Measurements from ENCODE around the gene HTT. TPM values are rescaled to one million over a fixed set of nuclear protein-coding genes. Genes with fewer than 3 reads are reported as not detected.
A peak's percentile ranks its signal among the peaks of the same experiment; 100 is the strongest.

HTT gene
- total and polyA plus RNA-seq, 4 experiments from 2014 or later, result 0.57 to 67.7 (median 33.5) TPM

DNA sequence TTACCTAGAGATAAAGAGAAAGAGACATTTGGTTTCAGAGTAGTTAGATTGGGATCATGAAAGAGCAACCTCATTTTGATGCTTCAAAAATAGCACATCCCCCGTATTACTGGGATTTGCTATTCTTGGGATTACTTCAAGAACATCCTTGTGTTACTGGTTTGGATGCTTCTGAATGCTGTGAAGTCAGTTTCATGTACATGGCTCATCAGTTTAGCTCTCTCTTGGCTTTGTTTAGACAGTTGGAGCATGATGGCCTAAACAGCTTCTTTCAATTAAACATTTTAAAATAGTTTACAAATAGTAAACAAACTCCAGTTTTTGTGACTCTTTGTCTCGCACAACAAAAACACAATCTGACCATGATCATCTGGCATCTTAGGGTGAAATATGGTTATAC is 23.9 kb downstream of the HTT start:
- Mint-ChIP-seq H3K27me3 (no peaks in the 10 kb centered on the region), H3K9me3 (no peaks in the 10 kb centered on the region), H3K36me3 (peaks cover 41 to 57% of the 10 kb centered on the region in 2 donors), H3K27ac (peak overlapping the region in 2 of 7 donors; percentile 61 to 67), H3K4me3 (no peak overlapping the region), H3K4me1 (peaks cover 5 to 15% (median 11%) of the 10 kb centered on the region in 4 donors)
- intact Hi-C loops (cut with micrococcal nuclease), result no loop called here
- no peaks in the 10 kb centered on the region for H3K27me3 ChIP-seq (ENCODE audit: insufficient read depth, low read length)
- H3K36me3 ChIP-seq (ENCODE audit: insufficient read depth, low read length), result peaks cover 13% of the 10 kb centered on the region
- no peak for DNase-seq
- H3K9me3 ChIP-seq (ENCODE audit: control insufficient read depth in 1 of 2, low read length in 2 of 2), result no peaks in the 10 kb centered on the region
- no peak overlapping the region for H3K4me3 ChIP-seq (ENCODE audit: low read length in 2 of 2)
- no peaks in the 10 kb centered on the region for H3K4me1 ChIP-seq (ENCODE audit: insufficient read depth, low read length)
- POLR2A ChIA-PET (ENCODE audit: partially characterized antibody), result no interaction called here
- no peak overlapping the region for H3K27ac ChIP-seq (ENCODE audit: low read depth, low read length)
- CTCF ChIA-PET (ENCODE audit: partially characterized antibody), result interaction anchor here (1.0 kb wide), 1 partner anchor 9 kb away, joined by 4 read pairs; no protein-coding TSS in a partner anchor

DNA sequence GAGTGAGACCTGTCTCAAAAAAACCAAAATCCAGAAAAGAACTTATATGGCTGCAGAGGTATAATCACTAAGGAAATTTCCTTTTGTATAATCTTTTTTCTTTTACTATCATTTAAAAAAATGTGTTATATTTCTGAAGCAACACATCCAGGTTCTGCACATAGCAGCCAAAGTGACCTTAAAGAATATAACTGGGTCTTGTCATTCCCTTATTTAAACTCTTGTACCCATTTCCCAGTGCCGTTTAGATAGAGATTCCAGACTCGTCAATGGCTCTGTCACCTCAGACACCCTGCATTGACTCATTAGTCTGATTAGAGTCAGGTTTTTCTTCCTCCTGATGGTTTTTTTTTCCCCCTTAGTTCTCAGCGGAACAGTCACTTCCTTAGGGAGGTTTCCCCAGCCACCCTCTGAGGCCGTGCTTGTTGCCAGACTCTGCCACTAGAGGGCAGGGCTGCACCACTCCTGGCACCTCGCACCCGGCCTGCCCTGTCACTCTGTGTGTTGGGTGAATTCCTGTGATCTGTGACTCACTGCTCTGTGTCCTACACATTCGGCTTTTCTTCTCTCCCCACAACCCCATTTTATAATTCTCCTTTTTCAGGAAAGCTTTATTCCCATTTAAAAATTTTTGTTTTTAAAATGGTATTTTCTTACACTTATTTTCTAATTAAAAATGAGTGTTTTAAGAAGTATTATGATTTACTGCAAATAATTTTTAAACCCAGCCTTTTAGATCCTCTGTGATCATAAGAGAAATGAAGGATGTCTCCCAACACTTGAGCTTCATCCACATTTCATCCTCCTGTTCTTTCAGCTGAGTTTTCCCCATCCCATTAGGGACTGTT is 32.1 kb downstream of the HTT start:
- H3K36me3 Mint-ChIP-seq, result peaks cover 44 to 69% of the 10 kb centered on the region in 2 donors
- peak overlapping the region; percentile 1 to 87 (median 42) for H3K27ac Mint-ChIP-seq
- no peaks in the 10 kb centered on the region for H3K9me3 Mint-ChIP-seq
- H3K4me3 Mint-ChIP-seq, result peak overlapping the region in 1 of 8 donors; percentile 26
- no peaks in the 10 kb centered on the region for H3K27me3 Mint-ChIP-seq
- H3K4me3 ChIP-seq (ENCODE audit: low read length in 2 of 2), result no peak overlapping the region
- H3K9me3 ChIP-seq (ENCODE audit: control insufficient read depth in 1 of 2, low read length in 2 of 2), result no peaks in the 10 kb centered on the region
- H3K36me3 ChIP-seq (ENCODE audit: insufficient read depth, low read length), result peaks cover 16% of the 10 kb centered on the region
- intact Hi-C loops (cut with micrococcal nuclease), result loop anchor here (1.0 to 5.0 kb wide), 4 partner anchors 59 to 374 kb away; no protein-coding TSS in a partner anchor
- no peaks in the 10 kb centered on the region for H3K27me3 ChIP-seq (ENCODE audit: insufficient read depth, low read length)
- H3K4me1 Mint-ChIP-seq, result peaks cover 7 to 12% (median 9%) of the 10 kb centered on the region in 4 donors
- CTCF ChIA-PET (ENCODE audit: partially characterized antibody), result interaction anchor here (0.6 to 7.5 kb wide), 25 partner anchors 8 to 774 kb away, joined by 3 to 37 read pairs (median 4); partner anchors contain the start of gene HGFAC
- POLR2A ChIA-PET (ENCODE audit: partially characterized antibody), result interaction anchor here (0.6 kb wide), 1 partner anchor 15 kb away, joined by 5 read pairs; no protein-coding TSS in a partner anchor
- peaks cover 3% of the 10 kb centered on the region for H3K4me1 ChIP-seq (ENCODE audit: insufficient read depth, low read length)
- H3K27ac ChIP-seq (ENCODE audit: low read depth, low read length), result no peak overlapping the region
- peak; percentile 65 to 83 (median 70) for DNase-seq

DNA sequence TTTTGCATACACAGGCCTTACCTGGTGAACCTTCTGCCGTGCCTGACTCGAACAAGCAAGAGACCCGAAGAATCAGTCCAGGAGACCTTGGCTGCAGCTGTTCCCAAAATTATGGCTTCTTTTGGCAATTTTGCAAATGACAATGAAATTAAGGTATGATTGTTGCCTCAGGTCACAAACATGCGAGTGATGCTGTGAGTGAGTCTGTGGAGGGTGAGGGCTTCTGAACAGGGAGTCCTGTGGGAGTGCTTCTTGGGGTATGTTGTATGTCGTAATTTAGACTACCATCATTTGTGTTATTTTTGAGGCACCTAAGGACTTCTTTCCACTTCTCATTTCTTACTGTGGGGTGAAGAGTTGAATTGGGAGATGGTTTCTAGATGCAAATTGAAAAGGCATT is 32.8 kb downstream of the HTT start:
- Mint-ChIP-seq H3K36me3 (peaks cover 45 to 70% of the 10 kb centered on the region in 2 donors), H3K27me3 (no peaks in the 10 kb centered on the region), H3K4me3 (no peak overlapping the region), H3K4me1 (peaks cover 6 to 15% (median 7%) of the 10 kb centered on the region in 4 donors), H3K27ac (no peak overlapping the region), H3K9me3 (no peaks in the 10 kb centered on the region)
- intact Hi-C loops (cut with micrococcal nuclease), result loop anchor here (5.0 kb wide), 1 partner anchor 85 kb away; no protein-coding TSS in a partner anchor
- ChIA-PET POLR2A (ENCODE audit: partially characterized antibody) (interaction anchor here (0.6 to 1.1 kb wide), 2 partner anchors 14 to 16 kb away, joined by 3 to 5 read pairs; no protein-coding TSS in a partner anchor), CTCF (ENCODE audit: partially characterized antibody) (interaction anchor here (0.6 to 7.5 kb wide), 25 partner anchors 9 to 774 kb away, joined by 3 to 37 read pairs (median 4); partner anchors contain the start of gene HGFAC)
- no peak overlapping the region for H3K27ac ChIP-seq (ENCODE audit: low read depth, low read length)
- no peaks in the 10 kb centered on the region for H3K27me3 ChIP-seq (ENCODE audit: insufficient read depth, low read length)
- no peaks in the 10 kb centered on the region for H3K9me3 ChIP-seq (ENCODE audit: control insufficient read depth in 1 of 2, low read length in 2 of 2)
- no peak for DNase-seq
- peaks cover 3% of the 10 kb centered on the region for H3K4me1 ChIP-seq (ENCODE audit: insufficient read depth, low read length)
- H3K4me3 ChIP-seq (ENCODE audit: low read length in 2 of 2), result no peak overlapping the region
- H3K36me3 ChIP-seq (ENCODE audit: insufficient read depth, low read length), result peaks cover 19% of the 10 kb centered on the region

DNA sequence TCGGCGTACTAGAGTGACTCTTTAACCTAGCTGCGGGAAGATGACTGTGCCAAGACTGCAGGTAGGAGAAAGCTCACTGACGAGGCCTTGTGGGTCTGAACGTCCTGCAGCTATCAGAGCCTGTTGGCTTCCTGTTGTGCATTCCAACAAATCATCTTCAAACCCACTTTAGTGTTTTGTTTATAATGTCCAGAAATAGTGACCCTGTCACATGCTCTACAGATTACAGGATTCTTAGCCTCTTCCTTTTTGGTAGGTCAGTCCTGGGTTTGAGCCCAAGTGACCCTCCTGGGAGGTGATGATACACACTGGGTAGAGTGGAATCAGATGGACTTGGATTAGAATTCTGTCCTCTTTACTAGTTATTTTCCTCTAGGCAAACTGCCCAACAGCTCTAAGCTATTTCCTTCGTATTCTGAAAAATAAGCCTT is 33.2 kb downstream of the HTT start:
- Mint-ChIP-seq H3K36me3 (peaks cover 44 to 70% of the 10 kb centered on the region in 2 donors), H3K9me3 (no peaks in the 10 kb centered on the region), H3K27ac (no peak overlapping the region), H3K4me1 (peaks cover 6 to 18% (median 7%) of the 10 kb centered on the region in 4 donors), H3K4me3 (no peak overlapping the region), H3K27me3 (no peaks in the 10 kb centered on the region)
- H3K36me3 ChIP-seq (ENCODE audit: insufficient read depth, low read length), result peaks cover 23% of the 10 kb centered on the region
- no peak overlapping the region for H3K27ac ChIP-seq (ENCODE audit: low read depth, low read length)
- intact Hi-C loops (cut with micrococcal nuclease), result loop anchor here (5.0 kb wide), 1 partner anchor 85 kb away; no protein-coding TSS in a partner anchor
- H3K4me3 ChIP-seq (ENCODE audit: low read length in 2 of 2), result no peak overlapping the region
- no peaks in the 10 kb centered on the region for H3K9me3 ChIP-seq (ENCODE audit: control insufficient read depth in 1 of 2, low read length in 2 of 2)
- ChIA-PET CTCF (ENCODE audit: partially characterized antibody) (interaction anchor here (0.9 to 7.5 kb wide), 19 partner anchors 8 to 773 kb away, joined by 3 to 37 read pairs (median 5); partner anchors contain the start of gene HGFAC), POLR2A (ENCODE audit: partially characterized antibody) (interaction anchor here (1.1 kb wide), 1 partner anchor 16 kb away, joined by 3 read pairs; no protein-coding TSS in a partner anchor)
- no peaks in the 10 kb centered on the region for H3K27me3 ChIP-seq (ENCODE audit: insufficient read depth, low read length)
- no peak for DNase-seq
- H3K4me1 ChIP-seq (ENCODE audit: insufficient read depth, low read length), result peaks cover 3% of the 10 kb centered on the region

DNA sequence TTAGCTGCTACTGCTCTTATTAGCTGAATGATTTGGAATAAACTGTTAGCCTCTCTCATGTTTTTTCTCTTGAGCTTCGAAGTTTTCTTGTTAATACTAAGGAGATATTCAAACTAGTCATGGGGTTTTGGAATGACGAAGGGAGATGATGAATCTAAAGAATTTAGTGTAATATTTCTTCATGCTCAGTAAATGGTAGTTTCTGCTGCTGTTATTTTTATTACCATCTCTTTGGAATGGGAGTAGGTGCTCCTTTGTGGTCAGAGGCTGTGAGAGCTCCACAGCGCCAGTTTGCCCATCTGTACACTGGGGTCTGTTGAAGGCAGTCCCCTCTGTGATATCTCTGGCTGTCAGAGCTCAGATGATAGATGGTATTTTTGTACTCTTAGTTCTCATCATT is 33.7 kb downstream of the HTT start:
- no peaks in the 10 kb centered on the region for H3K27me3 Mint-ChIP-seq
- ChIA-PET CTCF (ENCODE audit: partially characterized antibody) (interaction anchor here (0.5 to 7.5 kb wide), 15 partner anchors 8 to 773 kb away, joined by 3 to 37 read pairs (median 5); partner anchors contain the start of gene HGFAC), POLR2A (ENCODE audit: partially characterized antibody) (interaction anchor here (1.1 kb wide), 1 partner anchor 16 kb away, joined by 3 read pairs; no protein-coding TSS in a partner anchor)
- H3K27ac ChIP-seq (ENCODE audit: low read depth, low read length), result no peak overlapping the region
- H3K4me1 Mint-ChIP-seq, result peaks cover 6 to 18% (median 7%) of the 10 kb centered on the region in 4 donors
- H3K27me3 ChIP-seq (ENCODE audit: insufficient read depth, low read length), result no peaks in the 10 kb centered on the region
- H3K4me1 ChIP-seq (ENCODE audit: insufficient read depth, low read length), result peaks cover 3% of the 10 kb centered on the region
- intact Hi-C loops (cut with micrococcal nuclease), result loop anchor here (5.0 kb wide), 1 partner anchor 84 kb away; no protein-coding TSS in a partner anchor
- H3K4me3 ChIP-seq (ENCODE audit: low read length in 2 of 2), result no peak overlapping the region
- H3K27ac Mint-ChIP-seq, result peak overlapping the region in 1 of 7 donors; percentile 66
- H3K36me3 Mint-ChIP-seq, result peaks cover 42 to 72% of the 10 kb centered on the region in 2 donors
- no peaks in the 10 kb centered on the region for H3K9me3 ChIP-seq (ENCODE audit: control insufficient read depth in 1 of 2, low read length in 2 of 2)
- peaks cover 25% of the 10 kb centered on the region for H3K36me3 ChIP-seq (ENCODE audit: insufficient read depth, low read length)
- no peak overlapping the region for H3K4me3 Mint-ChIP-seq
- no peak for DNase-seq
- H3K9me3 Mint-ChIP-seq, result no peaks in the 10 kb centered on the region

- peaks cover 1% of the 10 kb centered on the region for H3K4me1 ChIP-seq (ENCODE audit: insufficient read depth, low read length)
- no peak overlapping the region for H3K27ac ChIP-seq (ENCODE audit: low read depth, low read length)
- H3K9me3 ChIP-seq (ENCODE audit: control insufficient read depth in 1 of 2, low read length in 2 of 2), result no peaks in the 10 kb centered on the region
- Mint-ChIP-seq H3K27ac (no peak overlapping the region), H3K36me3 (peaks cover 57 to 86% of the 10 kb centered on the region in 2 donors), H3K4me3 (no peak overlapping the region), H3K9me3 (no peaks in the 10 kb centered on the region), H3K4me1 (peaks cover 4 to 16% (median 6%) of the 10 kb centered on the region in 4 donors), H3K27me3 (no peaks in the 10 kb centered on the region)
- intact Hi-C loops (cut with micrococcal nuclease), result no loop called here
- no peak overlapping the region for H3K4me3 ChIP-seq (ENCODE audit: low read length in 2 of 2)
- ChIA-PET POLR2A (ENCODE audit: partially characterized antibody) (no interaction called here), CTCF (ENCODE audit: partially characterized antibody) (interaction anchor here (0.8 to 1.9 kb wide), 4 partner anchors 22 to 769 kb away, joined by 3 to 6 read pairs (median 4); no protein-coding TSS in a partner anchor)
- no peak for DNase-seq
- H3K27me3 ChIP-seq (ENCODE audit: insufficient read depth, low read length), result no peaks in the 10 kb centered on the region
- peaks cover 44% of the 10 kb centered on the region for H3K36me3 ChIP-seq (ENCODE audit: insufficient read depth, low read length)
Measured at GRCh38 chr4:3111461-3111860, 37.0 kb downstream of the HTT start.

All from CD4-positive, alpha-beta memory T cell (primary cell).